Activated CD4-positive, alpha-beta T cell treated with anti-CD3 and anti-CD28 coated beads for 24 hours (primary cell): Measurements from ENCODE around the gene KLC1.

ENCODE experiments used
- DNase-seq, 2 donors: peaks; one replicate each; pipeline ENCODE4 v3.0.0-alpha.2; 2020; ENCODE audit warnings: low read depth in 2 of 2

KLC1 gene

GRCh38 chr14:103705118-103705503 lies 76.1 kb downstream of the KLC1 start:
- no peak for DNase-seq

GRCh38 chr14:103705504-103706284 lies 76.7 kb downstream of the KLC1 start:
- DNase-seq = no peak

GRCh38 chr14:103706551-103707328 lies 77.7 kb downstream of the KLC1 start:
- DNase-seq = no peak

GRCh38 chr14:103707329-103708263 lies 78.6 kb downstream of the KLC1 start:
- no peak for DNase-seq

- no peak for DNase-seq
Observed at GRCh38 chr14:103708750-103709187, 79.8 kb downstream of the KLC1 start.

GRCh38 chr14:103709814-103710213 lies 80.8 kb downstream of the KLC1 start:
- no peak for DNase-seq

GRCh38 chr14:103710771-103711377 lies 81.9 kb downstream of the KLC1 start:
- DNase-seq = no peak

GRCh38 chr14:103711516-103712431 lies 82.8 kb downstream of the KLC1 start:
- DNase-seq = no peak

GRCh38 chr14:103712633-103713247 lies 83.7 kb downstream of the KLC1 start:
- no peak for DNase-seq

- DNase-seq = no peak
Observed at GRCh38 chr14:103713304-103714062, 84.5 kb downstream of the KLC1 start.

- DNase-seq = no peak
Observed at GRCh38 chr14:103714063-103714724, 85.2 kb downstream of the KLC1 start.

- peak; percentile 99 for DNase-seq
Observed at GRCh38 chr14:103715052-103716000, 86.3 kb downstream of the KLC1 start, which contains the start of the genes XRCC3 and ZFYVE21. XRCC3 (minus strand) TSS chr14:103715451; CDS start chr14:103711087, 4,364 bp downstream. ZFYVE21 (plus strand) TSS chr14:103715810; CDS start chr14:103715842, 32 bp downstream.

GRCh38 chr14:103716091-103716801 lies 87.2 kb downstream of the KLC1 start:
- DNase-seq = no peak

GRCh38 chr14:103716899-103717411 lies 87.9 kb downstream of the KLC1 start:
- DNase-seq = no peak

GRCh38 chr14:103718572-103718971 lies 89.6 kb downstream of the KLC1 start:
- DNase-seq = no peak

GRCh38 chr14:103719751-103720150 lies 90.7 kb downstream of the KLC1 start:
- no peak for DNase-seq
